Liver (tissue), 9 donors: Measurements from ENCODE around the gene KAT14. TPM values are rescaled to one million over a fixed set of nuclear protein-coding genes. Genes with fewer than 3 reads are reported as not detected.

Experiments
- DNase-seq: peaks from one replicate; pipeline ENCODE4 v3.0.0-alpha.2; 2017; ENCODE audit warnings: low spot score
- H3K27ac ChIP-seq, 2 donors: one replicate each; pipeline ENCODE4 v1.7.0; 2013; ENCODE audit warnings: inconsistent platforms in 2 of 2, low read length in 2 of 2, control low read depth in 1 of 2, low read depth in 1 of 2, mild to moderate bottlenecking in 1 of 2
- H3K27me3 ChIP-seq, 4 donors: one replicate each; pipeline versions ENCODE4 v1.6.1 to v1.7.0; 2013; ENCODE audit warnings: low read length in 3 of 4, inconsistent platforms in 1 of 4, mild to moderate bottlenecking in 1 of 4, moderate library complexity in 1 of 4; ENCODE audit not compliant: control insufficient read depth in 4 of 4, insufficient read depth in 4 of 4
- H3K36me3 ChIP-seq, 4 donors: one replicate each; pipeline versions ENCODE4 v1.6.1 to v1.7.0; 2013; ENCODE audit warnings: low read length in 3 of 4, mild to moderate bottlenecking in 3 of 4, low read depth in 1 of 4, moderate library complexity in 1 of 4; ENCODE audit not compliant: control insufficient read depth in 4 of 4, insufficient read depth in 3 of 4
- H3K4me1 ChIP-seq, 4 donors: one replicate each; pipeline versions ENCODE4 v1.6.1 to v1.7.0; 2013; ENCODE audit warnings: low read length in 3 of 4, mild to moderate bottlenecking in 3 of 4, moderate library complexity in 1 of 4; ENCODE audit not compliant: control insufficient read depth in 4 of 4, insufficient read depth in 4 of 4
- H3K4me3 ChIP-seq, 3 donors: one replicate each; pipeline versions ENCODE4 v1.6.1 to v1.7.0; 2013; ENCODE audit warnings: low read length in 3 of 3, control low read depth in 1 of 3, low read depth in 1 of 3, mild to moderate bottlenecking in 1 of 3
- H3K9ac ChIP-seq, 2 donors: one replicate each; pipeline ENCODE4 v1.7.0; 2013; ENCODE audit warnings: low read length in 2 of 2, mild to moderate bottlenecking in 2 of 2, moderate library complexity in 2 of 2, control low read depth in 1 of 2, low read depth in 1 of 2
- H3K9me3 ChIP-seq, 4 donors: one replicate each; pipeline versions ENCODE4 v1.6.1 to v1.7.0; 2013; ENCODE audit warnings: low read length in 3 of 4; ENCODE audit not compliant: control insufficient read depth in 4 of 4
- CTCF ChIP-seq: fragments of 150-350 bp; IDR thresholded peaks from 2 replicates; pipeline ENCODE4 v1.5.1; 2017; ENCODE audit warnings: improper control_type of control experiment, low read depth, low read length; ENCODE audit not compliant: missing input control
- FOXA1 ChIP-seq: IDR thresholded peaks from 2 replicates; pipeline ENCODE4 v1.6.1; 2016; ENCODE audit warnings: antibody characterized with exemption
- FOXA2 ChIP-seq: IDR thresholded peaks from 2 replicates; pipeline ENCODE4 v1.6.1; 2016; ENCODE audit warnings: antibody characterized with exemption
- GABPA ChIP-seq, 2 donors: IDR thresholded peaks in 1 of 2; conservative IDR thresholded peaks in 1 of 2; 2 replicates each; pipeline ENCODE4 v1.6.1; 2016; ENCODE audit warnings: antibody characterized with exemption in 2 of 2, mild to moderate bottlenecking in 1 of 2, moderate library complexity in 1 of 2
- HNF4A ChIP-seq, 2 donors: conservative IDR thresholded peaks; 2 replicates each; pipeline ENCODE4 v1.6.1; 2016; ENCODE audit warnings: antibody characterized with exemption in 2 of 2, mild to moderate bottlenecking in 2 of 2
- HNF4G ChIP-seq: IDR thresholded peaks from 2 replicates; pipeline ENCODE4 v1.6.1; 2016; ENCODE audit warnings: antibody characterized with exemption
- JUND ChIP-seq, 2 donors: IDR thresholded peaks; 2 replicates each; pipeline ENCODE4 v1.6.1; 2016; ENCODE audit warnings: antibody characterized with exemption in 2 of 2
- NR2F2 ChIP-seq: IDR thresholded peaks from 2 replicates; pipeline ENCODE4 v1.6.1; 2016; ENCODE audit warnings: antibody characterized with exemption
- RAD21 ChIP-seq, 2 donors: IDR thresholded peaks; 2 replicates each; pipeline ENCODE4 v1.6.1; 2016; ENCODE audit warnings: antibody characterized with exemption in 2 of 2, mild to moderate bottlenecking in 2 of 2
- RXRA ChIP-seq, 2 donors: IDR thresholded peaks; 2 replicates each; pipeline ENCODE4 v1.6.1; 2017 to 2018; ENCODE audit warnings: antibody characterized with exemption in 2 of 2, mild to moderate bottlenecking in 1 of 2
- SP1 ChIP-seq: IDR thresholded peaks from 2 replicates; pipeline ENCODE4 v1.6.1; 2018; ENCODE audit warnings: antibody characterized with exemption, mild to moderate bottlenecking
- TAF1 ChIP-seq: conservative IDR thresholded peaks from 2 replicates; pipeline ENCODE4 v1.6.1; 2016; ENCODE audit warnings: antibody characterized with exemption, mild to moderate bottlenecking
- YY1 ChIP-seq: IDR thresholded peaks from 2 replicates; pipeline ENCODE4 v1.6.1; 2016; ENCODE audit warnings: antibody characterized with exemption, mild to moderate bottlenecking
- WGBS: extraction: QIAGEN DNeasy Blood & Tissue Kit; methylation state at CpG from one replicate; pipeline ENCODE4 v1.1.7; 2013; 5-methylcytosine and 5-hydroxymethylcytosine counted together
- polyA plus RNA-seq, 2 donors: library from polyadenylated mRNA; stranded (reverse) in 1 of 2; unstranded in 1 of 2; fragments of 200-250 nt in 1 of 2; fragments of >200 nt in 1 of 2; fragmentation: Nextera tagmentation in 1 of 2; extraction: Ambion mirVana in 1 of 2; gene quantifications; one replicate each; pipeline versions ENCODE4 v1.2.1 to v1.2.3, GENCODE V29; 2013 to 2015
- total RNA-seq, 2 donors: library from RNA; depleted of rRNA; stranded (reverse); fragments of >200 nt; gene quantifications; one replicate each; pipeline ENCODE4 v1.2.3, GENCODE V29; 2014
- TF ChIP-seq, protein P1 (sequence below): IDR thresholded peaks from 2 replicates; pipeline ENCODE4 v1.6.1; 2016; ENCODE audit warnings: antibody characterized with exemption, mild to moderate bottlenecking
- TF ChIP-seq, protein P2 (sequence below): IDR thresholded peaks from 2 replicates; pipeline ENCODE4 v1.6.1; 2016; ENCODE audit warnings: antibody characterized with exemption
- donor health status: healthy.
- donor health status: healthy.
- donor health status: healthy.
- donor health status: healthy.
- donor health status: healthy.

KAT14 gene
- total and polyA plus RNA-seq, 4 donors, result 5.5 to 10.2 (median 6.2) TPM

DNA sequence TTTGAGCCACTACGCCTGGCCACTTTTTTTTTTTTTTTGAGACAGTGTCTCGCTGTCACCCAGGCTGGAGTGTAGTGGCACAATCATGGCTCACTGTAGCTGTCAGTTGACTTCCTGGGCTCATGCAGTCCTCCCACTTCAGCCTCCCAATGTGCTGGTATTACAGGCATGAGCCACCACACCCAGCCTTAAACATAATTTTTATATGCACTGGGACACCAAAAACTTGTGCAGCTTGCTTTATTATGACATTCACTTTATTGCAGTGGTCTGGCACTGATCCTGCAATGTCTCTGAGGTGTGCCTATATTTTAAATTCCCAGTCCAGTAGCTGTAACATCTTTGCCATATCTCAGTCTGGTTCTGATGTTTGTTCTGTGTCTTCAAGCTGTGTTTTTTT is 34.7 kb downstream of the KAT14 start:
- WGBS, result 96% methylated on average over 2 of the region's 2 CpGs
- H3K36me3 ChIP-seq, result peaks cover 0 to 8% (median 2%) of the 10 kb centered on the region in 4 donors
- H3K9ac ChIP-seq, result no peak overlapping the region
- no peaks in the 10 kb centered on the region for H3K27me3 ChIP-seq
- H3K9me3 ChIP-seq, result no peaks in the 10 kb centered on the region
- H3K4me3 ChIP-seq, result no peak overlapping the region
- TF ChIP-seq, protein P1, sequence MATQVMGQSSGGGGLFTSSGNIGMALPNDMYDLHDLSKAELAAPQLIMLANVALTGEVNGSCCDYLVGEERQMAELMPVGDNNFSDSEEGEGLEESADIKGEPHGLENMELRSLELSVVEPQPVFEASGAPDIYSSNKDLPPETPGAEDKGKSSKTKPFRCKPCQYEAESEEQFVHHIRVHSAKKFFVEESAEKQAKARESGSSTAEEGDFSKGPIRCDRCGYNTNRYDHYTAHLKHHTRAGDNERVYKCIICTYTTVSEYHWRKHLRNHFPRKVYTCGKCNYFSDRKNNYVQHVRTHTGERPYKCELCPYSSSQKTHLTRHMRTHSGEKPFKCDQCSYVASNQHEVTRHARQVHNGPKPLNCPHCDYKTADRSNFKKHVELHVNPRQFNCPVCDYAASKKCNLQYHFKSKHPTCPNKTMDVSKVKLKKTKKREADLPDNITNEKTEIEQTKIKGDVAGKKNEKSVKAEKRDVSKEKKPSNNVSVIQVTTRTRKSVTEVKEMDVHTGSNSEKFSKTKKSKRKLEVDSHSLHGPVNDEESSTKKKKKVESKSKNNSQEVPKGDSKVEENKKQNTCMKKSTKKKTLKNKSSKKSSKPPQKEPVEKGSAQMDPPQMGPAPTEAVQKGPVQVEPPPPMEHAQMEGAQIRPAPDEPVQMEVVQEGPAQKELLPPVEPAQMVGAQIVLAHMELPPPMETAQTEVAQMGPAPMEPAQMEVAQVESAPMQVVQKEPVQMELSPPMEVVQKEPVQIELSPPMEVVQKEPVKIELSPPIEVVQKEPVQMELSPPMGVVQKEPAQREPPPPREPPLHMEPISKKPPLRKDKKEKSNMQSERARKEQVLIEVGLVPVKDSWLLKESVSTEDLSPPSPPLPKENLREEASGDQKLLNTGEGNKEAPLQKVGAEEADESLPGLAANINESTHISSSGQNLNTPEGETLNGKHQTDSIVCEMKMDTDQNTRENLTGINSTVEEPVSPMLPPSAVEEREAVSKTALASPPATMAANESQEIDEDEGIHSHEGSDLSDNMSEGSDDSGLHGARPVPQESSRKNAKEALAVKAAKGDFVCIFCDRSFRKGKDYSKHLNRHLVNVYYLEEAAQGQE, result no peak
- TF ChIP-seq, protein P2, sequence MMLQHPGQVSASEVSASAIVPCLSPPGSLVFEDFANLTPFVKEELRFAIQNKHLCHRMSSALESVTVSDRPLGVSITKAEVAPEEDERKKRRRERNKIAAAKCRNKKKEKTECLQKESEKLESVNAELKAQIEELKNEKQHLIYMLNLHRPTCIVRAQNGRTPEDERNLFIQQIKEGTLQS, result no peak
- TF ChIP-seq FOXA1 (no peak), FOXA2 (no peak), TAF1 (no peak), GABPA (IDR thresholded peaks at IDR 0.05 in 1 of 2, conservative IDR thresholded peaks at IDR 0.05 in 1 of 2) (no peak), CTCF (no peak), SP1 (no peak), NR2F2 (no peak), RXRA (IDR thresholded peaks at IDR 0.05) (no peak), JUND (IDR thresholded peaks at IDR 0.05) (no peak), HNF4G (no peak)
- H3K27ac ChIP-seq, result no peak overlapping the region
- H3K4me1 ChIP-seq, result no peaks in the 10 kb centered on the region
- no peak for DNase-seq

DNA sequence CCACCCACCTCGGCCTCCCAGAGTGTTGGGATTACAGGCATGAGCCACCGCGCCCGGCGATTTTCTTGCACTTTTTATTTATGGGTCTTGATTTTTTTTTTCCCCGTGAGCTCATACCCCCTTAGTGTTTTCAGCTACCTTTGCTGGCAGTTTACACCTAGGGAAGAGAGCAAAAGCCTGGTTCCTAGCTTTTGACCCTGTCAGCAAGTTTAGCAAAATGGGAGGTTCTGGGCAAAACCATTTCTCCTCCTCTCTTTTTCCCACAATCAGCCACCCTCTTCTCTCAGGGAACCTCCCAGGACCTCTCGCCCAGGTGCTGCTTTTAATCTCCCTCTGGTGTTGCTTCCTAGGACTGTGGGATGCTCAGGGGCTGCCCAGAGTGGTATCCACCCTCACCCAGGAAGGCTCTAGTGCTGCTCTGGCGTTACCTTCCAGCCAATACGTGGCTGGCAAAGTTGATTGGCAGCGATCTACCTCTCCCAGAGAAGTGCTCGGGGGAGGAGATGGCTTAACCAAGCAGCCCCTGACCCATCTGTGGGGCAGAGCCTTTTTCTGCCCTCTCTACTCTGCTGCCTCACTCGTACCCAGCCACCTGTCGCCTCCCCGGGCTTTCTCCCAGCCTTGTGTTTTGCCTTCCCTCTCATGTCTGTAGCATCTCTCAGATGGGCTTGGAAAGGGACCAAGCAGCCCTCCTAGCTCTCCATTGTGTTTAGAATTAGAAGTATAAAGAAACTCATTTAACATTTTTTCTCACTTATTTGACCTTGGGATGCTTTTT is 37.4 kb downstream of the KAT14 start:
- Histone ChIP-seq H3K9me3 (no peaks in the 10 kb centered on the region), H3K4me3 (no peak overlapping the region), H3K9ac (no peak overlapping the region), H3K27ac (no peak overlapping the region), H3K36me3 (peaks cover 0 to 5% (median 2%) of the 10 kb centered on the region in 4 donors), H3K27me3 (no peaks in the 10 kb centered on the region), H3K4me1 (no peaks in the 10 kb centered on the region)
- TF ChIP-seq, protein P1, result no peak
- TF ChIP-seq HNF4A (conservative IDR thresholded peaks at IDR 0.05) (no peak), RAD21 (IDR thresholded peaks at IDR 0.05) (no peak), FOXA1 (no peak), YY1 (no peak), CTCF (no peak)
- TF ChIP-seq, protein P2, result no peak
- DNase-seq, result no peak
- WGBS, result 97% methylated on average over 14 of the region's 14 CpGs
